Fibroblast of villous mesenchyme (primary cell): Measurements from ENCODE around the gene CPNE2. TPM values are rescaled to one million over a fixed set of nuclear protein-coding genes. Genes with fewer than 3 reads are reported as not detected.
"Not testable (repeated sequence)": the region's sequence is repeated elsewhere in the genome, so short reads cannot be mapped to it uniquely, and the experiment has no call there.

Experiments
- DNase-seq: peaks from one replicate; pipeline ENCODE4 v3.0.0-alpha.2; 2010; ENCODE audit warnings: low read depth
- H3K4me3 ChIP-seq: 2 replicates; pipeline ENCODE4 v1.5.1; 2011; ENCODE audit warnings: low read depth, mild to moderate bottlenecking, low read length
- CTCF ChIP-seq: IDR thresholded peaks from 2 replicates; pipeline ENCODE4 v1.5.1; 2012; ENCODE audit warnings: low read depth, mild to moderate bottlenecking, low read length; ENCODE audit not compliant: insufficient read depth
- total RNA-seq: library from RNA; depleted of rRNA; stranded (reverse); fragments of >200 nt; gene quantifications from 2 replicates; pipeline ENCODE4 v1.2.3, GENCODE V29; 2012

CPNE2 gene
- total RNA-seq, 1 donor = 24.2 TPM

GRCh38 chr16:57107321-57107922 lies 15.0 kb downstream of the CPNE2 start:
- DNase-seq = no peak
- H3K4me3 ChIP-seq = no peak overlapping the region
- no peak for TF ChIP-seq CTCF

GRCh38 chr16:57108432-57108831 lies 16.0 kb downstream of the CPNE2 start:
- H3K4me3 ChIP-seq = no peak overlapping the region
- no peak for TF ChIP-seq CTCF
- DNase-seq = no peak

DNA sequence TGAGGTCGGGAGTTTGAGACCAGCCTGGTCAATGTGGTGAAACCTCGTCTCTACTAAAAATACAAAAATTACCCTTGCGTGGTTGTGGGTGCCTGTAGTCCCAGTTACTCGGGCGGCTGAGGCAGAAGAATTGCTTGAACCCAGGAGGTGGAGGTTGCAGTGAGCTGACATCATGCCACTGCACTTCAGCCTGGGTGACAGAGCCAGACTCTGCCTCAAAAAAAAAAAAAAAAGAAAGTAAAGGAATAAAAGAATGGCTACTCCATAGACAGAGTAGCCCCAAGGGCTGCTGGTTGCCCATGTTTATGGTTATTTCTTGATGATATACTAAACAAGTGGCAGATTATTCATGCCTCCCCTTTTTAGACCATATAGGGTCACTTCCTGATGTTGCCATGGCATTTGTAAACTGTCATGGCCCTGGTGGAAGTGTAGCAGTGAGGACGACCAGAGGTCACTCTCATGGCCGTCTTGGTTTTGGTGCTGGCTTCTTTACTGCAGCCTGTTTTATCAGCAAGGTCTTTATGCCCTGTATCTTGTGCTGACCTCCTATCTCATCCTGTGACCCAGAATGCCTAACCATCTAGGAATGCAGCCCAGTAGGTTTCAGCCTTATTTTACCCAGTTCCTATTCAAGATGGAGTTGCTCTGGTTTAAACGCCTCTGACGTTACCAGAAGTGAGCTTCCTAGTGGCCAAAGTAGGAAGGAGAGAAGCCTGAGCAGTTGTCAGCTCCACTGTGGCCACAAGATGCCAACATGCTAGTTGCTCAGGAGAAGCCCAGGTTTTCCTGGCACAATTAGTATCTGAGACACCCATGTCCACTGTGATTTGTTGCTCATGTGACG lies 17.1 kb downstream of the CPNE2 start:
- not testable (repeated sequence) for DNase-seq

DNA sequence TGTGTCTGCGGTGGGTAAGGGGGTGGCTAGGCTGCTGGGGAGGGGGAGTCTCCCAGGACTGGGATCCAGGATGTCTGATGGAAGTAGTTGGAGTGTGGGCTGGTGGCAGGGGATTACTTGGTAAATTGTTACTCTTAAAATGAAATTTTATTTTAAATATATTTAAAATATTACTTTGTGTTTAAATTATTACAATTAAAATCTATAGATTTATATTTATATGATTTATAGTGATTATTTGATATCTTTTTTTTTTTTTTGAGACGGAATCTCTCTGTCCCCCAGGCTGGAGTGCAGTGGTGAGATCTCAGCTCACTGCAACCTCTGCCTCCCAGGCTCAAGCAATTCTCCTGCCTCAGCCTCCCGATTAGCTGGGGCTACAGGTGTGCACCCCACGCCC lies 18.6 kb downstream of the CPNE2 start:
- TF ChIP-seq CTCF = no peak
- no peak for DNase-seq
- H3K4me3 ChIP-seq = no peak overlapping the region

More for the DNA sequence above, 17.1 kb downstream of the CPNE2 start:
- H3K4me3 ChIP-seq = not testable (repeated sequence)

DNA sequence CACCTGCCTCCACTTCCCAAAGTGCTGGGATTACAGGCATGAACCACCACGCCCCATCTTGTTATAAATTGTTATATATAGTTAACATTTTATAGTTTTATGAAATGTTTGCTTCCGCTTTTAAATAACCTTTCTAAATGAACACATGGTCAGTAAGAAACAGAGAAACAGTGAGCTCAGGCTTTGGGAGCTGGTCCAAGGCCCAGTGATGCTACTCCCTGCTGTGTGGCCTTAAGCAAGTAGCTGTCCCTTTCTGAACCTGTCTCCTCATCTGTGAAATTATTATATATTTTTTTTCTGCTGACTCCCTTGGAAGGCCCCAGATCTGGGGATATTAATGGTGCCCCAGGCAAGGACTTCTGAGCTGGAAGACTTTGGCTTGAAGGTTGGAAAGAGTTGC lies 19.0 kb downstream of the CPNE2 start:
- no peak overlapping the region for H3K4me3 ChIP-seq
- TF ChIP-seq CTCF = no peak
- DNase-seq = no peak

- DNase-seq = no peak
- H3K4me3 ChIP-seq = no peak overlapping the region
- TF ChIP-seq CTCF = no peak
These were observed 20.1 kb downstream of the CPNE2 start for GRCh38 chr16:57112403-57113041.

- H3K4me3 ChIP-seq = no peak overlapping the region
- no peak for TF ChIP-seq CTCF
- no peak for DNase-seq
These were observed 20.7 kb downstream of the CPNE2 start for GRCh38 chr16:57113042-57113453.
